Measurements from ENCODE around the gene SMIM28. TPM values are rescaled to one million over a fixed set of nuclear protein-coding genes. Genes with fewer than 3 reads are reported as not detected.
"Not testable (repeated sequence)": the region's sequence is repeated elsewhere in the genome, so short reads cannot be mapped to it uniquely, and the experiment has no call there.

The SMIM28 gene
- total RNA-seq, 2 donors from 2014 or later: not detected

DNA sequence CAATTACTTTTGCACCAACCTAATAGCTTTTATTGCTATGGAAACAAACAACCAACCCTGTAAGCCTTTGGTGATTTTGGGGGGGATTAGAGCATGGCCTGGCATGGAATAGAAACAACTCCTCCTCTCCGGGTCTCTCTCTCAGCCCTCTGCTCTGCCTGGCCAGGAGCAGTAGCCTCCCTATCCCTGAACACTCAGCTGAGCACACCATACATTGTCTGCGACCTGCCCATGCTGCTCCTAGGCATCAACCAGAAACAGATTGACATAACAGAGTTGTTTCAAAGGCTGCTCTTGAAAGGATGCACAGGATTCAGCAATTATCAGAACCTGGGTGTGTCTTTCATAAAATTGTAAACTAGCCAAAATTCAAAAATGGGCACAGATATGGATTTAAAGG is 29.8 kb upstream of the SMIM28 start:
- Histone ChIP-seq H3K27me3 (replicated peaks; ENCODE audit: insufficient read depth) (no peaks in the 10 kb centered on the region), H3K36me3 (no peaks in the 10 kb centered on the region), H3K4me3 (no peak overlapping the region), H3K27ac (no peak overlapping the region), H3K4me1 (replicated peaks) (no peaks in the 10 kb centered on the region), H3K9me3 (no peaks in the 10 kb centered on the region)
- TF ChIP-seq CTCF (IDR thresholded peaks at IDR 0.05) (no peak), POLR2A (IDR thresholded peaks at IDR 0.05) (no peak), POLR2AphosphoS5 (IDR thresholded peaks at IDR 0.05) (no peak)
- no peak for DNase-seq (ENCODE audit: low spot score)
- intact Hi-C loops (cut with DNase I): no loop called here
- whole genome bisulfite sequencing: 75% methylated on average over 2 of the region's 2 CpGs

GRCh38 chr6:138349891-138350290 is 27.8 kb upstream of the SMIM28 start:
- Histone ChIP-seq H3K27ac (no peak overlapping the region), H3K27me3 (replicated peaks; ENCODE audit: insufficient read depth) (no peaks in the 10 kb centered on the region), H3K4me1 (replicated peaks) (no peaks in the 10 kb centered on the region), H3K36me3 (no peaks in the 10 kb centered on the region), H3K9me3 (no peaks in the 10 kb centered on the region), H3K4me3 (no peak overlapping the region)
- intact Hi-C loops (cut with DNase I): no loop called here
- WGBS: 41% methylated on average over 3 of the region's 3 CpGs
- no peak for TF ChIP-seq POLR2A (IDR thresholded peaks at IDR 0.05)
- TF ChIP-seq CTCF (IDR thresholded peaks at IDR 0.05): no peak
- no peak for DNase-seq (ENCODE audit: low spot score)

GRCh38 chr6:138357928-138358327 is 19.8 kb upstream of the SMIM28 start:
- no peaks in the 10 kb centered on the region for H3K27me3 ChIP-seq (replicated peaks; ENCODE audit: insufficient read depth)

DNA sequence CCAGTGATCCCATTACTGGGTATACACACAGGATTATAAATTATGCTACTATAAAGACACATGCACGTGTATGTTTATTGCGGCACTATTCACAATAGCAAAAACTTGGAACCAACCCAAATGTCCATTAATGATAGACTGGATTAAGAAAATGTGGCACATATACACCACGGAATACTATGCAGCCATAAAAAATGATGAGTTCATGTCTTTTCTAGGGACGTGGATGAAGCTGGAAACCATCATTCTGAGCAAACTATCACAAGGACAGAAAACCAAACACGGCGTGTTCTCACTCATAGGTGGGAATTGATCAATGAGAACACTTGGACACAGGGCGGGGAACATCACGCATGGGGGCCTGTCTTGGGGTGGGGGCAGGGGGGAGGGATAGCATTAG is 9.0 kb upstream of the SMIM28 start:
- H3K27me3 ChIP-seq (replicated peaks; ENCODE audit: insufficient read depth); intact Hi-C loops (cut with DNase I); H3K4me3 ChIP-seq; H3K4me1 ChIP-seq (replicated peaks); H3K9me3 ChIP-seq; DNase-seq (ENCODE audit: low spot score); H3K27ac ChIP-seq; H3K36me3 ChIP-seq: not testable (repeated sequence)
- 92% methylated on average over 8 of the region's 8 CpGs for WGBS

More at GRCh38 chr6:138357928-138358327, 19.8 kb upstream of the SMIM28 start:
- H3K36me3 ChIP-seq: no peaks in the 10 kb centered on the region
- no peak for DNase-seq (ENCODE audit: low spot score)
- H3K4me1 ChIP-seq (replicated peaks): no peaks in the 10 kb centered on the region
- intact Hi-C loops (cut with DNase I): no loop called here
- H3K4me3 ChIP-seq: no peak overlapping the region
- 100% methylated on average over 1 of the region's 1 CpG for WGBS
- H3K27ac ChIP-seq: no peak overlapping the region
- TF ChIP-seq POLR2AphosphoS5 (IDR thresholded peaks at IDR 0.05) (no peak), CTCF (IDR thresholded peaks at IDR 0.05) (no peak), POLR2A (IDR thresholded peaks at IDR 0.05) (no peak)
- no peaks in the 10 kb centered on the region for H3K9me3 ChIP-seq

DNA sequence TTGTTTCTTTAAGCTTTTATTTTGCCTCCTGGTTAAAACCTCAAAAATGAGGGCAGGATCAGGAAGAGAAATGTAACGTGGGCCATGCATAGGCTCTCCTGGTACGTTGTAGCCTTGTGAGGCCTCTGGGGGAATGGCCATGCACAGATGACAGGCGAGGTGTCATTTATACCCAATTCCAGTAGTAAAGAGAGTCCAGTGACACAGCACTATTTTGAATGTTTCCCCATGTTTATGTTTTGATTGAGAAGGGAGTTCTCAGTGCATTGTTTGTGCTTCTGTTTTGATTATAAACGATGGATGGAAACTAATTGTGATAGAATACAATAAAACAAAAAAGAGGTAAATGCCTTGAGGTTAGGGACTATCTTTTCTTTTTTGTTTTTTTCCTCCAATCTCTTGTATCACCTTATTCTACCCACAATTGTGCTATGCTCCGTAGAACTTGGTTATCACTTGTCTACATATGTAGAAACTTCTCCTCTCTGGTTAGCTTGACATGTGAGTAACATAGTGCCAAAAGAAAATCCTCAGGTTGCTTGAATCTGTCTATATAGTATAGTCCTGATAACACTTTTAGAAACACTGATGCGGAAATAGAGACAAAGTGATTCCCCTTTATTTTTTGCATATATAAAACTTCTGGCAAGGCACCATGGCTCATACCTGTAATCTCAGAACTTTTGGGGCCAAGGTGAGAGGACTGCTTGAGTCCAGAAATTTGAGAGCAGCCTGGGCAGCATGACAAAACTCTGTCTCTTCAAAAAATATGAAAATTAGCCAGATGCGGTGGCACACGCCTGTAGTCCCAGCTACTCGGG is 6.9 kb upstream of the SMIM28 start:
- 83% methylated on average over 9 of the region's 9 CpGs for WGBS
- DNase-seq (ENCODE audit: low spot score): no peak
- Histone ChIP-seq H3K27ac (no peak overlapping the region), H3K36me3 (no peaks in the 10 kb centered on the region), H3K27me3 (replicated peaks; ENCODE audit: insufficient read depth) (no peaks in the 10 kb centered on the region), H3K4me1 (replicated peaks) (no peaks in the 10 kb centered on the region), H3K4me3 (no peak overlapping the region), H3K9me3 (no peaks in the 10 kb centered on the region)
- TF ChIP-seq POLR2AphosphoS5 (IDR thresholded peaks at IDR 0.05): no peak
- no peak for TF ChIP-seq CTCF (IDR thresholded peaks at IDR 0.05)
- TF ChIP-seq POLR2A (IDR thresholded peaks at IDR 0.05): no peak
- intact Hi-C loops (cut with DNase I): no loop called here
